Left lobe of liver (tissue), 2 donors: ENCODE measurements around the gene FGG. TPM values are rescaled to one million over a fixed set of nuclear protein-coding genes. Genes with fewer than 3 reads are reported as not detected.

ENCODE experiments used
- ATAC-seq: fragments of 200-7000 bp; cut with Tn5 transposase; one replicate; pipeline ENCODE4 v1.9.1; 2020; ENCODE audit warnings: mild to moderate bottlenecking, moderate library complexity
- DNase-seq: peaks from one replicate; pipeline ENCODE4 v3.0.0-alpha.2; 2020; ENCODE audit warnings: low spot score
- total RNA-seq: library from RNA; stranded (reverse); gene quantifications from one replicate; pipeline ENCODE4 v1.2.1, GENCODE V29; 2021
- donor health status: DM: no; HTN: no; CAD: no; lungs with moderate emphysema.
- donor health status: DM: no; HTN: yes; CAD: no.

Gene FGG
- total RNA-seq, 1 donor from 2014 or later = 7,950 TPM

- ATAC-seq (no peak), DNase-seq (no peak)
These were observed 24.3 kb downstream of the FGG start for GRCh38 chr4:154588198-154588597.

- ATAC-seq = peak; percentile 25
- no peak for DNase-seq
These were observed 26.0 kb downstream of the FGG start for GRCh38 chr4:154586296-154587033.

- peak; percentile 23 for ATAC-seq
- DNase-seq = no peak
These were observed 27.0 kb downstream of the FGG start for GRCh38 chr4:154585369-154586018.

- ATAC-seq = peak; percentile 26
- DNase-seq = no peak
These were observed 28.2 kb downstream of the FGG start for GRCh38 chr4:154584259-154584658.

GRCh38 chr4:154583677-154584076 is 28.8 kb downstream of the FGG start:
- DNase-seq = no peak
- ATAC-seq = no peak

GRCh38 chr4:154583230-154583629 is 29.2 kb downstream of the FGG start:
- DNase-seq (no peak), ATAC-seq (no peak)

GRCh38 chr4:154582723-154583122 is 29.7 kb downstream of the FGG start:
- no peak for DNase-seq
- ATAC-seq = no peak

GRCh38 chr4:154579927-154580326 is 32.5 kb downstream of the FGG start:
- ATAC-seq = no peak
- no peak for DNase-seq

- DNase-seq (no peak), ATAC-seq (no peak)
These were observed 33.5 kb downstream of the FGG start for GRCh38 chr4:154578919-154579318.

- ATAC-seq (peak; percentile 71), DNase-seq (peak; percentile 58)
These were observed 35.1 kb downstream of the FGG start for GRCh38 chr4:154577324-154577723.

GRCh38 chr4:154574311-154574710 is 38.1 kb downstream of the FGG start:
- no peak for ATAC-seq
- no peak for DNase-seq

GRCh38 chr4:154573190-154573870 is 39.1 kb downstream of the FGG start:
- no peak for DNase-seq
- ATAC-seq = peak; percentile 8

- DNase-seq = no peak
- no peak for ATAC-seq
These were observed 42.9 kb downstream of the FGG start for GRCh38 chr4:154569584-154569983.

- no peak for ATAC-seq
These were observed 43.4 kb downstream of the FGG start for GRCh38 chr4:154569028-154569427.

GRCh38 chr4:154566639-154567204 is 45.7 kb downstream of the FGG start:
- DNase-seq (no peak), ATAC-seq (no peak)

More at GRCh38 chr4:154569028-154569427, 43.4 kb downstream of the FGG start:
- DNase-seq = no peak

- DNase-seq (no peak), ATAC-seq (peak; percentile 10)
These were observed 46.8 kb downstream of the FGG start for GRCh38 chr4:154565704-154566103.

GRCh38 chr4:154564311-154564710 is 48.1 kb downstream of the FGG start:
- ATAC-seq (no peak), DNase-seq (no peak)

- DNase-seq (no peak), ATAC-seq (peak; percentile 39)
These were observed 49.7 kb downstream of the FGG start, which contains the start of gene FGB for GRCh38 chr4:154562697-154563254. Gene FGB, plus strand, starts transcription at chr4:154563011. Its CDS starts 8 bp downstream, at chr4:154563019.

- peak; percentile 42 for ATAC-seq
- no peak for DNase-seq
These were observed 51.6 kb downstream of the FGG start for GRCh38 chr4:154560824-154561231.

- DNase-seq (no peak), ATAC-seq (peak; percentile 15)
These were observed 52.0 kb downstream of the FGG start for GRCh38 chr4:154560419-154560801.
